ENCODE results near the gene FZD2. TPM values are rescaled to one million over a fixed set of nuclear protein-coding genes. Genes with fewer than 3 reads are reported as not detected.

Gene FZD2
- total and polyA plus RNA-seq, 9 of the 15 experiments (the other 6 are each of a cell fraction or from before 2014, with no cell fraction given): 0.03 to 4.5 (median 1.1) TPM; not detected in 1

DNA sequence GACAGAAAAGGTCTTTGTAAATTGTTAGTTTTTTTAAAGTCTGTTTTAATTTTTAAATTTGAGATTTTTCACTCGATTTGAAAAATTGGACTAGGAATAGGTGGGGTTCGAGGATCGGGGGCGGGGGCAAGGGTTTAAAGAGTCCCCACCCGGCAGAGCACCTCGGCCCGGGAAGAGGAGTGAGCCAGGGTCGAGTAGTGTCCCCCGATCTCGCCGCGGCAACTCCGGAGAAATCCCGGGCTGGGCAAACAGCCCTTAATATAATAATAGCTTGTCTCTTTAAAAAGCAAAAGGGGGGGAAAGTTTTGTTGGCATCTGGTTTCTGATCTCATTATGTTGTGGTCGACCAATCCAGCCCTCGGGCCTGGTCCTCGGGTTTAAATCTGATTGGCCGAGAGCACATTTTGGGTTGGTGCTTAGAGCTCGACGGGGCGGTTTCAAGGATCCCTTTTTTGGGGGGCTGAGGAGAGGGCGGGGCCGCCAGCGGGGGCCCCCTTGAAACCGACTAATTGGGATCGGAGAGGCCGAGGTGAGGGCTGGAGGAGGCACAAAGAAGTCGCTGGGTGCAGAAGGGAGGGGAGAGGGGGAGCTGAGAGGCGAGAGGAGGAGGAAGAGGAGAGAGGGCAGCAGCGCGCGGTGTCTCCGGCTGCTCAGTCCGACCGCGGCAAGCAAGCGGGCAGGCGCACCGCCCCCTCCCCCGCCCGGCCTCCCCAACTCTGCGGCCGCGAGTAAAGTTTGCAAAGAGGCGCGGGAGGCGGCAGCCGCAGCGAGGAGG is at the start of gene FZD2 (continued):
- TF ChIP-seq, protein P1, sequence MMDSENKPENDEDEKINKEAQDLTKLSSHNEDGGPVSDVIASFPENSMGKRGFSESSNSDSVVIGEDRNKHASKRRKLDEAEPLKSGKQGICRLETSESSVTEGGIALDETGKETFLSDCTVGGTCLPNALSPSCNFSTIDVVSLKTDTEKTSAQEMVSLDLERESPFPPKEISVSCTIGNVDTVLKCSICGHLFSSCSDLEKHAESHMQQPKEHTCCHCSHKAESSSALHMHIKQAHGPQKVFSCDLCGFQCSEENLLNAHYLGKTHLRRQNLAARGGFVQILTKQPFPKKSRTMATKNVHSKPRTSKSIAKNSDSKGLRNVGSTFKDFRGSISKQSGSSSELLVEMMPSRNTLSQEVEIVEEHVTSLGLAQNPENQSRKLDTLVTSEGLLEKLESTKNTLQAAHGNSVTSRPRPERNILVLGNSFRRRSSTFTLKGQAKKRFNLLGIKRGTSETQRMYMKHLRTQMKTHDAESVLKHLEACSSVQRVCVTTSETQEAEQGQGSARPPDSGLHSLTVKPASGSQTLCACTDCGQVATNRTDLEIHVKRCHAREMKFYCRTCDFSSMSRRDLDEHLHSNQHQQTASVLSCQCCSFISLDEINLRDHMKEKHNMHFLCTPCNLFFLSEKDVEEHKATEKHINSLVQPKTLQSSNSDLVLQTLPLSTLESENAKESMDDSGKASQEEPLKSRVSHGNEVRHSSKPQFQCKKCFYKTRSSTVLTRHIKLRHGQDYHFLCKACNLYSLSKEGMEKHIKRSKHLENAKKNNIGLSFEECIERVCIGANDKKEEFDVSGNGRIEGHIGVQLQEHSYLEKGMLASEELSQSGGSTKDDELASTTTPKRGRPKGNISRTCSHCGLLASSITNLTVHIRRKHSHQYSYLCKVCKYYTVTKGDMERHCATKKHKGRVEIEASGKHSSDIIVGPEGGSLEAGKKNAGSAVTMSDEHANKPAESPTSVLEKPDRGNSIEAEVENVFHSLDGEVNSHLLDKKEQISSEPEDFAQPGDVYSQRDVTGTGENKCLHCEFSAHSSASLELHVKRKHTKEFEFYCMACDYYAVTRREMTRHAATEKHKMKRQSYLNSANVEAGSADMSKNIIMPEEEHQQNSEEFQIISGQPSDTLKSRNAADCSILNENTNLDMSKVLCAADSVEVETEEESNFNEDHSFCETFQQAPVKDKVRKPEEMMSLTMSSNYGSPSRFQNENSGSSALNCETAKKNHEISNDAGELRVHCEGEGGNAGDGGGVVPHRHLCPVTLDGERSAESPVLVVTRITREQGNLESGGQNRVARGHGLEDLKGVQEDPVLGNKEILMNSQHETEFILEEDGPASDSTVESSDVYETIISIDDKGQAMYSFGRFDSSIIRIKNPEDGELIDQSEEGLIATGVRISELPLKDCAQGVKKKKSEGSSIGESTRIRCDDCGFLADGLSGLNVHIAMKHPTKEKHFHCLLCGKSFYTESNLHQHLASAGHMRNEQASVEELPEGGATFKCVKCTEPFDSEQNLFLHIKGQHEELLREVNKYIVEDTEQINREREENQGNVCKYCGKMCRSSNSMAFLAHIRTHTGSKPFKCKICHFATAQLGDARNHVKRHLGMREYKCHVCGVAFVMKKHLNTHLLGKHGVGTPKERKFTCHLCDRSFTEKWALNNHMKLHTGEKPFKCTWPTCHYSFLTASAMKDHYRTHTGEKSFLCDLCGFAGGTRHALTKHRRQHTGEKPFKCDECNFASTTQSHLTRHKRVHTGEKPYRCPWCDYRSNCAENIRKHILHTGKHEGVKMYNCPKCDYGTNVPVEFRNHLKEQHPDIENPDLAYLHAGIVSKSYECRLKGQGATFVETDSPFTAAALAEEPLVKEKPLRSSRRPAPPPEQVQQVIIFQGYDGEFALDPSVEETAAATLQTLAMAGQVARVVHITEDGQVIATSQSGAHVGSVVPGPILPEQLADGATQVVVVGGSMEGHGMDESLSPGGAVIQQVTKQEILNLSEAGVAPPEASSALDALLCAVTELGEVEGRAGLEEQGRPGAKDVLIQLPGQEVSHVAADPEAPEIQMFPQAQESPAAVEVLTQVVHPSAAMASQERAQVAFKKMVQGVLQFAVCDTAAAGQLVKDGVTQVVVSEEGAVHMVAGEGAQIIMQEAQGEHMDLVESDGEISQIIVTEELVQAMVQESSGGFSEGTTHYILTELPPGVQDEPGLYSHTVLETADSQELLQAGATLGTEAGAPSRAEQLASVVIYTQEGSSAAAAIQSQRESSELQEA (IDR thresholded peaks at IDR 0.05; ENCODE audit: low read depth): no peak
- TF ChIP-seq NFATC3 (IDR thresholded peaks at IDR 0.05) (no peak), HNRNPH1 (optimal IDR thresholded peaks at IDR 0.05; ENCODE audit: low read depth, low read length) (no peak), NR1H2 (CRISPR knock-in tag; IDR thresholded peaks at IDR 0.05) (no peak), MECOM (CRISPR knock-in tag; IDR thresholded peaks at IDR 0.05) (no peak), NCOA2 (IDR thresholded peaks at IDR 0.05; ENCODE audit: partially characterized antibody in 2 of 2) (no peak), CBX1 (IDR thresholded peaks at IDR 0.05; ENCODE audit: low read depth) (no peak), PHF21A (IDR thresholded peaks at IDR 0.05; ENCODE audit: borderline replicate concordance, low read depth) (peak; percentile 92), ADNP (tag; IDR thresholded peaks at IDR 0.05) (no peak), ZNF384 (IDR thresholded peaks at IDR 0.05; ENCODE audit: low read depth, low read length) (no peak), POLR2G (IDR thresholded peaks at IDR 0.05; ENCODE audit: low read depth, low read length) (peak; percentile 68), POLR2A (conservative IDR thresholded peaks at IDR 0.05) (no peak), CXXC5 (CRISPR knock-in tag; IDR thresholded peaks at IDR 0.05) (peak; percentile 68), ARHGAP35 (IDR thresholded peaks at IDR 0.05; ENCODE audit: partially characterized antibody) (no peak), ZNF316 (IDR thresholded peaks at IDR 0.05) (no peak), NFXL1 (CRISPR knock-in tag; IDR thresholded peaks at IDR 0.05) (no peak)
- TF ChIP-seq, protein P2, sequence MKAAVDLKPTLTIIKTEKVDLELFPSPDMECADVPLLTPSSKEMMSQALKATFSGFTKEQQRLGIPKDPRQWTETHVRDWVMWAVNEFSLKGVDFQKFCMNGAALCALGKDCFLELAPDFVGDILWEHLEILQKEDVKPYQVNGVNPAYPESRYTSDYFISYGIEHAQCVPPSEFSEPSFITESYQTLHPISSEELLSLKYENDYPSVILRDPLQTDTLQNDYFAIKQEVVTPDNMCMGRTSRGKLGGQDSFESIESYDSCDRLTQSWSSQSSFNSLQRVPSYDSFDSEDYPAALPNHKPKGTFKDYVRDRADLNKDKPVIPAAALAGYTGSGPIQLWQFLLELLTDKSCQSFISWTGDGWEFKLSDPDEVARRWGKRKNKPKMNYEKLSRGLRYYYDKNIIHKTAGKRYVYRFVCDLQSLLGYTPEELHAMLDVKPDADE (conservative IDR thresholded peaks at IDR 0.05; ENCODE audit: control insufficient read depth, low read depth, low read length): no peak
- TF ChIP-seq, protein P3, sequence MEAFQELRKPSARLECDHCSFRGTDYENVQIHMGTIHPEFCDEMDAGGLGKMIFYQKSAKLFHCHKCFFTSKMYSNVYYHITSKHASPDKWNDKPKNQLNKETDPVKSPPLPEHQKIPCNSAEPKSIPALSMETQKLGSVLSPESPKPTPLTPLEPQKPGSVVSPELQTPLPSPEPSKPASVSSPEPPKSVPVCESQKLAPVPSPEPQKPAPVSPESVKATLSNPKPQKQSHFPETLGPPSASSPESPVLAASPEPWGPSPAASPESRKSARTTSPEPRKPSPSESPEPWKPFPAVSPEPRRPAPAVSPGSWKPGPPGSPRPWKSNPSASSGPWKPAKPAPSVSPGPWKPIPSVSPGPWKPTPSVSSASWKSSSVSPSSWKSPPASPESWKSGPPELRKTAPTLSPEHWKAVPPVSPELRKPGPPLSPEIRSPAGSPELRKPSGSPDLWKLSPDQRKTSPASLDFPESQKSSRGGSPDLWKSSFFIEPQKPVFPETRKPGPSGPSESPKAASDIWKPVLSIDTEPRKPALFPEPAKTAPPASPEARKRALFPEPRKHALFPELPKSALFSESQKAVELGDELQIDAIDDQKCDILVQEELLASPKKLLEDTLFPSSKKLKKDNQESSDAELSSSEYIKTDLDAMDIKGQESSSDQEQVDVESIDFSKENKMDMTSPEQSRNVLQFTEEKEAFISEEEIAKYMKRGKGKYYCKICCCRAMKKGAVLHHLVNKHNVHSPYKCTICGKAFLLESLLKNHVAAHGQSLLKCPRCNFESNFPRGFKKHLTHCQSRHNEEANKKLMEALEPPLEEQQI (IDR thresholded peaks at IDR 0.05): no peak

All from K562 (cell line).